ENCODE data around the gene CDR2. TPM values are rescaled to one million over a fixed set of nuclear protein-coding genes. Genes with fewer than 3 reads are reported as not detected.

Gene CDR2
- total RNA-seq, 2 experiments from 2014 or later: 42.5 to 49.1 TPM

DNA sequence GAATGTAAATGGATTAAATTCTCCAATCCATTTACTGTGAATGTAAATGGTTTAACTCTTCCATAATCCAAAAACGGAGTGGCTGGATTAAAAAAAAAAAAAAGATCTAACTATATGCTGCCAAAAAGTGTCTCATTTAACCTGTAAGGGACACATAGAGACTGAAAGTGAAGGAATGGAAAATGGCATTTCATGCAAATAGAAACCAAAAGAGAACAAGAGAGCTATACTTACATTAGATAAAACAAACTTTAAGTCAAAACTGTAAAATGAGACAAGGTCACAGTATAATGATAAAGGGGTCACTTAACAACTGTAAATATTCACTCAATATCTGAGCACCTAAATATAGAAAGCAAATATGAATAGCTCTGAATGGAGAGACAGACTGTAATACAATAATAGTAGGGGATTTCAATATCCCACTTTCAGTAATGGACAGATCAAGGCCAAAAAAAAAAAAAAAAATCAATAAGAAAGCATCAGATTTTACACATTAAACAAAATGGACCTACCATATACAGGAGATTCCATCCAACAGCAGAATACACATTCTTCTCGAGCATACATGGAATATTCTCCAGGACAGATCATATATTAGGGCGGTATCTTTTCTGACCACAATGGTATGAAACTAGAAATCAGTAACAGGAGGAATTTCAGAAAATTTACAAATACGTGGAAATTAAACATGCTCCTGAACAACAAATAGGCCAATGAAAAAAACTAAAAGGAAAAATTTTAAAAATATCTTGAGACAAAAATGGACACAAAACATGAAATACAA, 36.4 kb downstream of the CDR2 start:
- CTCF ChIA-PET: interaction anchor here (0.6 to 1.6 kb wide), 5 partner anchors 17 to 78 kb away, joined by 3 to 8 read pairs (median 3); no protein-coding TSS in a partner anchor
- Mint-ChIP-seq H3K27me3 (no peaks in the 10 kb centered on the region), H3K36me3 (peaks cover 86% of the 10 kb centered on the region), H3K9me3 (ENCODE audit: low read depth) (peaks cover 24% of the 10 kb centered on the region), H3K4me3 (no peak overlapping the region), H3K27ac (no peak overlapping the region), H3K4me1 (peaks cover 6% of the 10 kb centered on the region)
- ATAC-seq: no peak
- DNase-seq: no peak

DNA sequence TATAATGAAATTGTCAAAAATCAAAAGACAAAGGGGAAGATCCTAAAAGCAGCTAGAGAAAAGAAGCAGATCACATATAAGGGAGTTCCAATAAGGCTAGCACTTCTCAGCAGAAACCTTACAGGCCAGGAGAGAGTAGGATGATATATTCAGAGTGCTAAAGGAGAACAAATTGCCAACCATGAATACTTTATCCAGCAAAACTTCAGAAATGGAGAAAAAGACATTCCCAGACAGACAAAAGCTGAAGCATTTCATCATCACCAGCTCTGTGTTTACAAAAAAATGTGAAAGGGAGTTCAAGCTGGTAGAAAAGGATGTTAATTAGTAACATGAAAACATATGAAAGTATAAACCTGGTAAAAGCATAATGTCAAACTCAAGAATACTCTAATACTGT, 37.4 kb downstream of the CDR2 start:
- peaks cover 24% of the 10 kb centered on the region for H3K9me3 Mint-ChIP-seq (ENCODE audit: low read depth)
- no peak overlapping the region for H3K27ac Mint-ChIP-seq
- peaks cover 84% of the 10 kb centered on the region for H3K36me3 Mint-ChIP-seq
- H3K4me1 Mint-ChIP-seq: peaks cover 6% of the 10 kb centered on the region
- H3K27me3 Mint-ChIP-seq: no peaks in the 10 kb centered on the region
- DNase-seq: no peak
- ATAC-seq: no peak
- no peak overlapping the region for H3K4me3 Mint-ChIP-seq
- CTCF ChIA-PET: interaction anchor here (1.1 to 1.6 kb wide), 3 partner anchors 16 to 60 kb away, joined by 3 to 8 read pairs (median 5); no protein-coding TSS in a partner anchor

DNA sequence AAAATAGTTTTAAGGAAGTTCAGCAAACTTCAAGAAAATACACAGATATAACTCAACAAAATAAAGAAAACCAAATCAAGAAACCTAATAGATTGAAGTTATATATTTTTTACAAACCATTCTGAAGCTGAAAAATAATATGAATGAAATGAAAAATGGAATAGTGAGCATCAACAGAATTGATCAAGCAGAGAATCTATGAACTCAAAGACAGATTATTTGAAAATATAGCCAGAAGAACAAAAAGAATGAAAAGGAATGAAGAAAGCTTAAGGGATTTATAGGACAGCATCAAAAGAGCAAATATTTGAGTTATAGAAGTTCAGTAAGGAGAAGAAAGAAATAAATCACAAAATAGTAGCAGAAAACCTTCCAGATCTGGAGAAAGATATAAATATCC, 37.8 kb downstream of the CDR2 start:
- Mint-ChIP-seq H3K27ac (no peak overlapping the region), H3K9me3 (ENCODE audit: low read depth) (peaks cover 24% of the 10 kb centered on the region), H3K4me1 (peaks cover 6% of the 10 kb centered on the region), H3K27me3 (no peaks in the 10 kb centered on the region), H3K36me3 (peaks cover 84% of the 10 kb centered on the region), H3K4me3 (no peak overlapping the region)
- DNase-seq (no peak), ATAC-seq (no peak)
- CTCF ChIA-PET: interaction anchor here (1.1 to 1.5 kb wide), 2 partner anchors 15 to 18 kb away, joined by 5 to 8 read pairs; no protein-coding TSS in a partner anchor

DNA sequence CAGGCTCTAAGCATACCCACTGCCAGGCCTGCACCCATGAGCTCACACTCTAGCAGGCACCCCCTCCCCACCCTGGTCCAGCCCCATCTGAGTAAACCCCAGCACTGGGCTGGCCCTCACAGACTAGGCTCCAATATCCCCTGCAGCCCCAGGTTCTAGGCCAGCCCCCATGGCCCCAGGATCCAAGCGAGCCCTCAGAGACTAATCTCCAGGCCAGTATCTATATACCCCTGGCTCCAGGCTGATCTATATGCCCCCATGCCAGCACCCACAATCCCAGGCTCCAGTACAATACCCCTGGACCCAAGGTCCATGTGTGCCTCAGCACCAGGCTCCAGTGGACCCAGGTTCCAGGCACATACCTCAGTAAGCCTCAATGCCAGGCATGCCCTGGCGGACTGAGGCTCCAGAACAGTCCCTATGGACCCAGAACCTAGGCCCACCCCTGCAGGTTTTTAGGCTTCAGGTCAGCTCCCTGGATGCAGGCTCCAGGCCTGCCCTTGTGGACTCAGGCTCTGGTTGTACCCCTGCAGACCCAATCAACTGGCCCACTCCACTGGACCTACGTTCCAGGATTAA, 38.7 kb downstream of the CDR2 start:
- peaks cover 81% of the 10 kb centered on the region for H3K36me3 Mint-ChIP-seq
- peaks cover 6% of the 10 kb centered on the region for H3K4me1 Mint-ChIP-seq
- CTCF ChIA-PET: no interaction called here
- H3K27ac Mint-ChIP-seq: no peak overlapping the region
- peaks cover 24% of the 10 kb centered on the region for H3K9me3 Mint-ChIP-seq (ENCODE audit: low read depth)
- no peak overlapping the region for H3K4me3 Mint-ChIP-seq
- DNase-seq (no peak), ATAC-seq (no peak)
- H3K27me3 Mint-ChIP-seq: no peaks in the 10 kb centered on the region

DNA sequence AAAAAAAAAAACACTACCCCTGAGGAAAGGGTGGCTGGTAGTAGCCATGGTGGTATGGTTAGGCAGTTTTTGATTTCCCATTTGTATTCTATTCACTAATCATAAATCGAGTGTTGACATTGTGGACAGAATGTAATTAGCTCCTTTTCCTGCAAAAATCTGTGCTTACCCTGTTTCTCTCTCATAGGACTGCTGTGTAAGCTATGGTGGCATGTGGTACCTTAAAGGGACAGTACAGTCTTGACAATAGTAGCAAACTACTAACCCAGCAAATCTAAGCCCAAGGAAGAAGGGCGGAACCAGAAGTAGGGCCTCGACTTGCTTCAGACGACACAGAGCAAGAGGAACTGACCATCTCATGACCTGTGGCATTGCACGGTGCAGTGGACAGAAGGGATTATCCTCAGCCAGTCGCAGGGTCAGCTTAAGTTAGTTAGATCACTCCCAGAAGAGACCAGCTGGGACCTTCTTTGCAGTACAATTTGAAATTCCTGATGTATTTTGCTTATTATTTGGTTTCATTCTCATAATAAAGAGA, 40.9 kb downstream of the CDR2 start:
- H3K36me3 Mint-ChIP-seq: peaks cover 72% of the 10 kb centered on the region
- ATAC-seq (no peak), DNase-seq (no peak)
- CTCF ChIA-PET: interaction anchor here (1.0 to 1.9 kb wide), 2 partner anchors 12 to 14 kb away, joined by 3 to 4 read pairs; no protein-coding TSS in a partner anchor
- peaks cover 15% of the 10 kb centered on the region for H3K9me3 Mint-ChIP-seq (ENCODE audit: low read depth)
- no peaks in the 10 kb centered on the region for H3K27me3 Mint-ChIP-seq
- H3K4me1 Mint-ChIP-seq: peaks cover 6% of the 10 kb centered on the region
- H3K27ac Mint-ChIP-seq: no peak overlapping the region
- no peak overlapping the region for H3K4me3 Mint-ChIP-seq

DNA sequence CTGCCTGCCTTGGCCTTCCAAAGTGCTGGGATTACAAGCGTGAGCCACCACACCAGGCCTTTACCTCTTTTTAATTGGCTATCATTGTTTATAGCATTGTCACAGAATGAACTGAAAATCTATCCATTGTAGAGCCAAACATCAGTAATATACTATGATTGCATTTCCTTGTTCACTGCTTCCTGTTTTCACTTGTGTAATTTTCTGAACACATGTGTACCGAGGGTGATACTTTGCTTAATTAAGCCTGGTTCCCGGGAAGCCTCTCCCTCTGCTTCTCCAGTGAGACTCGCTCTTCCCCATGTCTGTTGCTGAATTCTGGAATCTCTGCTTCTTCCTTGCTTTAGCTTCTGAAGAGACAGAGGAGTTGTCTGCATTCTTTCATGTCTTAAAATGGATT, 44.1 kb downstream of the CDR2 start:
- peak overlapping the region; percentile 63 for H3K27ac Mint-ChIP-seq
- peaks cover 48% of the 10 kb centered on the region for H3K36me3 Mint-ChIP-seq

DNA sequence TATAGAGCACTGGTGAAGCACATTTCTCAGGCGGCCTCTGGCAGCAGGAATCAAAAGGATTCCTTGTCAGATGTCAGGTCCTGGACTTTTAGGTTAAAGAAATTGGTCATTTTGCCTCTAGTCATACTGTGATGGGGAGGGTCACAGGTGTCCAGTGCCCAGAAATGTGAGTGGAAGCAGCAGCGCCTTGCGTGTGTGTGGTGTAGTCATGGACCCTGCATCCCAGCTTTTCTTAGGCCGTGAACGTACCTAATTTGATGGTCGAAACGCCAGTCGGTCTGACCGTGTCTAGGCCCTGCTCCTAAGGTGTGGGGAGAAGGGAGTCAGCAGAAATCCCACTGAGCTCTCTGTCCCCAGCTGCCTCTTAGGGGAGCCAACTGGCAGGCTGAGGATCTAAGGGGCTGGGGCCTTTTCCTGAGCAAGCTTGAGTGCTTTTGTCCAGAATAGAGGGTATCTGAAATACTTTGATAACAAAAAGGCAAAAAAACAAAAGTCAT, 45.2 kb downstream of the CDR2 start:
- CTCF ChIA-PET: interaction anchor here (3.6 kb wide), 1 partner anchor 10 kb away, joined by 21 read pairs; no protein-coding TSS in a partner anchor
- Mint-ChIP-seq H3K4me3 (no peak overlapping the region), H3K27me3 (no peaks in the 10 kb centered on the region), H3K27ac (no peak overlapping the region), H3K36me3 (peaks cover 37% of the 10 kb centered on the region), H3K9me3 (ENCODE audit: low read depth) (no peaks in the 10 kb centered on the region), H3K4me1 (no peaks in the 10 kb centered on the region)
- DNase-seq (no peak), ATAC-seq (no peak)

More for the DNA sequence above, 44.1 kb downstream of the CDR2 start:
- Mint-ChIP-seq H3K9me3 (ENCODE audit: low read depth) (no peaks in the 10 kb centered on the region), H3K4me1 (no peaks in the 10 kb centered on the region), H3K4me3 (no peak overlapping the region), H3K27me3 (no peaks in the 10 kb centered on the region)
- CTCF ChIA-PET: interaction anchor here (0.9 to 3.6 kb wide), 2 partner anchors 11 to 12 kb away, joined by 3 to 21 read pairs; no protein-coding TSS in a partner anchor
- no peak for ATAC-seq
- DNase-seq: no peak

DNA sequence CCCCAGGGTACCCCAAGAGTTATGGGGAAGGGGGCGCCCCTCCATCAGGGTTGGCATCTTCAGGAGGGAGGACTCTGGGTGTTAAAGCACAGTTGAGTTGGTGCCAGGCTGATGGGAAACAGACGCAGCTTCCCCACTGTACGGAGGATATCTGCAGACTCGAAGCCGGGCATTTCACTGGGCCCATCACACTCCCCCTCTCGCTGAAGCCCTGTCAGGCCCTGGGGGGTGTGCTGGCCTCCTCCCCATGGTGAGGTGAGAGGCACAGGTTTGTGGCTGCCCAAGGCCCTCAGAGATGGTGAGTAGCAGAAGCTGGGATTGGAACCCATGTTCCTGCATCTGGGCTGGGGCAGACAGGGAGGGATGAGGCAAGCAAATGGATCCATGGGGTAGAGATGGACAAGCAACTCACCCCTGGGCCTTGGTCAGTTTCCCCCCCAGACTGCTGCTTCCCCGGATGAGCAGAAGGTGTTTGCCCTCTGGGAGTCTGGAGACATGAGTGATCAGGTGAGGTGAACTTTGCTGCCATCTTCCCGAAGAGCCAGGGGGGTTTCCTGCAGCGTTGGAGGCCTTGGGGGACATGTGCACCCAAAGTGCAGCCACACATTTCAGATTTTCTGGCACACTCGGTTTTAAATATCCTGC, 46.2 kb downstream of the CDR2 start:
- peaks cover 28% of the 10 kb centered on the region for H3K36me3 Mint-ChIP-seq
- CTCF ChIA-PET: interaction anchor here (3.6 kb wide), 1 partner anchor 8 kb away, joined by 21 read pairs; no protein-coding TSS in a partner anchor
- H3K27ac Mint-ChIP-seq: no peak overlapping the region
- no peaks in the 10 kb centered on the region for H3K9me3 Mint-ChIP-seq (ENCODE audit: low read depth)
- no peaks in the 10 kb centered on the region for H3K27me3 Mint-ChIP-seq
- ATAC-seq (no peak), DNase-seq (no peak)
- H3K4me1 Mint-ChIP-seq: no peaks in the 10 kb centered on the region
- no peak overlapping the region for H3K4me3 Mint-ChIP-seq

DNA sequence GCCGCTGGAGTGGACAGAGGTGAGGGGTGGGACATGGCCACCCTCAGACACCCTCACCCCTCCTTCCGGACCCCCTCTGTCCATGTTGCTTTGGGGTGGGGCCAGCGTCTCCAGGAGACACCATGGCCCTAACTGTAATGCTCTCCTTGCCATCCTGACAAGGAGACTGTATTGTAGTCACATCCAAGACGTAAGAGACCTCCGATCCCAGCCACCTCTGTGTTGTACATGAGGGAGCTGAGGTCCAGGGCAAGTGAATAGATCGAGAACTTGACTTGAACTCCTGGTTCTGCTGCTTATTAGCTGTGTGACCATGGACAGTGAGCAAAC, 47.0 kb downstream of the CDR2 start:
- Mint-ChIP-seq H3K4me1 (no peaks in the 10 kb centered on the region), H3K27ac (no peak overlapping the region), H3K9me3 (ENCODE audit: low read depth) (no peaks in the 10 kb centered on the region), H3K4me3 (no peak overlapping the region), H3K36me3 (peaks cover 25% of the 10 kb centered on the region), H3K27me3 (no peaks in the 10 kb centered on the region)
- ATAC-seq: no peak
- no peak for DNase-seq
- CTCF ChIA-PET: interaction anchor here (0.7 to 3.6 kb wide), 3 partner anchors 8 to 59 kb away, joined by 3 to 21 read pairs (median 6); no protein-coding TSS in a partner anchor

DNA sequence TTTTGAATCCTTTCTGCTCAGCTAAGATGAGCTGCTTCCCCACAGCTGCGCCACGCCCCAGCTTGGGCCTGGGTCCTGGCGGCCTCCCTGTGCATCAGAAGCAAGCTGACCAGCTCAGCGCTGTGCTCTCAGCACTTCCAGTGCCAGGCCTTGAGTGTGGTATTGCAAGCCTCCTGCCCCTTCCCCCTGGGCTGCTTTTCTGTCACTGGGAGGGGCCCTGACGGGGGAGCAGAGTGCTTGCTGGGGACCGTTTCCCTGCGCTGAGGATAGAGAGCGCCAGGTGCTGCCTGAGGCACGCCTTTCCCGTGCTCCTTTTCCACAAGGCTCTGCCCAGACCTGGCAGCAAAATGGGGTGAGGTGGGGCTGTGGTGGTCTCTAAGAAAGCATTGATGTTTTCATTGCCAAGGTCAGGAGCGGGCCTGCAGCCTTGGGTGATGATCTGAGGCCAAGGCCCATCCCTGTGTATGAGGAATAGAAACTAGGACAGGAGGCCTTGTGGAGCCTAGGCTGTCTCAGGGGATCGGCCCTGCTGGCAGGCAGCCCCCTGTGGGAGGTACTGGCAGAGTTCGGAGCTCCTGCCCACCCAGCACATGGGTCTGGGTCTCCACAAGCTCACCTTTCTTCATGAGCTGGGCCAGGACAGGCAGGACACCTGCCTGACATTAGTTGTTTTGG, 47.5 kb downstream of the CDR2 start:
- Mint-ChIP-seq H3K27me3 (no peaks in the 10 kb centered on the region), H3K36me3 (peaks cover 20% of the 10 kb centered on the region), H3K4me3 (no peak overlapping the region), H3K4me1 (no peaks in the 10 kb centered on the region), H3K27ac (no peak overlapping the region), H3K9me3 (ENCODE audit: low read depth) (no peaks in the 10 kb centered on the region)
- CTCF ChIA-PET: interaction anchor here (0.6 to 0.8 kb wide), 3 partner anchors 26 to 110 kb away, joined by 3 to 6 read pairs (median 3); no protein-coding TSS in a partner anchor
- DNase-seq (peak; percentile 28), ATAC-seq (no peak)

DNA sequence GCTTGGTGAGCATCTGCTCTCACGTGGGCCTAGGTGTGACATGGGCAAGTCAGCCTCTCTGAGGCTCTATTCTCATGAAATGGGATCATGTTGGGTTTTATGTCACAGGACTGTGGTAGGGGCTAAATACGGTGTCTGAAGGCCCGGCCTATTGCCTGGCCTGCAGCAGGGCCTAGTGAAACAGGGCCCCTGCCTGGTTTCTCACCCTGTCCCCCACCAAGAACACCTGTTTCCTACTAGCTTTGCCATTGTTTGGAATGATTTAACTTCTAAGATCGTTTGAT, 48.1 kb downstream of the CDR2 start:
- DNase-seq (no peak), ATAC-seq (no peak)
- Mint-ChIP-seq H3K4me1 (peaks cover 1% of the 10 kb centered on the region), H3K9me3 (ENCODE audit: low read depth) (no peaks in the 10 kb centered on the region), H3K36me3 (peaks cover 16% of the 10 kb centered on the region), H3K27me3 (no peaks in the 10 kb centered on the region), H3K4me3 (no peak overlapping the region), H3K27ac (peak overlapping the region; percentile 54)
- CTCF ChIA-PET: interaction anchor here (0.6 kb wide), 1 partner anchor 111 kb away, joined by 3 read pairs; no protein-coding TSS in a partner anchor

DNA sequence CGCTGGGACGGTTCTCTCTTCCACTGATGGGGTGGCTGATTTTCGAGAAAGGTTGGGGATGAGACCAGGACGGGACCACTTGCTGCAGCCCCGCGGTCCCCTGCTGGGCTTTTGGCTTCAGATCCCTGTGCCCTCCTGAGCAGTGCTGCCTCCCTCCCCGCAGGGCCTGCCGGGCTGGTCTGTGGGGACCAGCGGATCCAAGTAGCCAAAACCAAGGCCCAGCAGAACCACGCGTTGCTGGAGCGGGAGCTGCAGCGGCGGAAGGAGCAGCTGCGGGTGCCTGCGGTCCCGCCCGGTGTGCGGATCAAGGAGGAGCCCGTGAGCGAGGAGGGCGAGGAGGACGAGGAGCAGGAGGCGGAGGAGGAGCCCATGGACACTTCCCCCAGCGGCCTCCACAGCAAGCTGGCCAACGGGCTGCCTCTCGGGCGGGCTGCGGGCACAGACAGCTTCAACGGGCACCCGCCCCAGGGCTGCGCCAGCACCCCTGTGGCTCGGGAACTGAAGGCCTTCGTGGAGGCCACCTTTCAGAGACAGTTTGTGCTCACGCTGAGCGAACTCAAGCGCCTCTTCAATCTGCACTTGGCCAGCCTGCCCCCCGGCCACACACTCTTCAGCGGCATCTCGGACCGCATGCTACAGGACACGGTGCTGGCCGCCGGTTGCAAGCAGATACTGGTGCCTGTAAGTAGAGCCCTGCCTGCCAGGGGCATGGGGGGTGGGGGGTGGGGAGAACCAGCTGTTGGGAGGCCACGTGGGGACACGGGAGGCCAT, 48.6 kb downstream of the CDR2 start:
- CTCF ChIA-PET: no interaction called here
- Mint-ChIP-seq H3K9me3 (ENCODE audit: low read depth) (no peaks in the 10 kb centered on the region), H3K27ac (no peak overlapping the region), H3K4me3 (no peak overlapping the region), H3K4me1 (peaks cover 2% of the 10 kb centered on the region), H3K36me3 (peaks cover 18% of the 10 kb centered on the region), H3K27me3 (no peaks in the 10 kb centered on the region)
- DNase-seq (peak; percentile 36), ATAC-seq (no peak)
